Fibroblast of skin of left quadriceps (primary cell): ENCODE data around the gene FGF22.
"Not testable (repeated sequence)": the region's sequence is repeated elsewhere in the genome, so short reads cannot be mapped to it uniquely, and the experiment has no call there.

Experiments used
- DNase-seq, 2 experiments: peaks; one replicate each; pipeline ENCODE4 v3.0.0-alpha.2; 2013; ENCODE audit warnings: low read depth in 2 of 2

FGF22 gene

GRCh38 chr19:621819-622218, 17.9 kb upstream of the FGF22 start:
- no peak for DNase-seq

GRCh38 chr19:622666-623065, 17.0 kb upstream of the FGF22 start:
- DNase-seq: no peak

- DNase-seq: no peak
Observed at GRCh38 chr19:623175-623916, 16.3 kb upstream of the FGF22 start.

- peak; percentile 49 to 56 for DNase-seq
Observed at GRCh38 chr19:623974-624373, 15.7 kb upstream of the FGF22 start.

- DNase-seq: no peak
Observed at GRCh38 chr19:624433-625109, 15.1 kb upstream of the FGF22 start.

GRCh38 chr19:625257-625656, 14.4 kb upstream of the FGF22 start:
- DNase-seq: no peak

GRCh38 chr19:626566-626965, 13.1 kb upstream of the FGF22 start:
- DNase-seq: not testable (repeated sequence)

GRCh38 chr19:628168-628567, 11.5 kb upstream of the FGF22 start:
- DNase-seq: no peak

- DNase-seq: not testable (repeated sequence)
Observed at GRCh38 chr19:629515-629914, 10.2 kb upstream of the FGF22 start.

- no peak for DNase-seq
Observed at GRCh38 chr19:629961-630714, 9.5 kb upstream of the FGF22 start.

- DNase-seq: no peak
Observed at GRCh38 chr19:632579-633067, 7.1 kb upstream of the FGF22 start.

GRCh38 chr19:633068-633785, 6.5 kb upstream of the FGF22 start, which contains the start of gene POLRMT:
POLRMT (minus strand) TSS chr19:633537; CDS start chr19:633512, 25 bp downstream.
- DNase-seq: peak; percentile 96

- DNase-seq: no peak
Observed at GRCh38 chr19:633786-634639, 5.7 kb upstream of the FGF22 start.

GRCh38 chr19:634975-635652, 4.6 kb upstream of the FGF22 start:
- no peak for DNase-seq

- DNase-seq: no peak
Observed at GRCh38 chr19:638906-639252, 800 bp upstream of the FGF22 start.

- no peak for DNase-seq
Observed at GRCh38 chr19:640161-640558, 481 bp downstream of the FGF22 start.

GRCh38 chr19:640606-641189, 1.0 kb downstream of the FGF22 start:
- DNase-seq: no peak

- no peak for DNase-seq
Observed at GRCh38 chr19:641702-642101, 2.0 kb downstream of the FGF22 start.

GRCh38 chr19:642767-643727, 3.4 kb downstream of the FGF22 start:
- DNase-seq: no peak
